ENCODE measurements around the gene DNHD1. TPM values are rescaled to one million over a fixed set of nuclear protein-coding genes. Genes with fewer than 3 reads are reported as not detected.
A peak's percentile ranks its signal among the peaks of the same experiment; 100 is the strongest.

The DNHD1 gene
- total and polyA plus RNA-seq, 8 donors: 1.8 to 45.1 (median 11.4) TPM

DNA sequence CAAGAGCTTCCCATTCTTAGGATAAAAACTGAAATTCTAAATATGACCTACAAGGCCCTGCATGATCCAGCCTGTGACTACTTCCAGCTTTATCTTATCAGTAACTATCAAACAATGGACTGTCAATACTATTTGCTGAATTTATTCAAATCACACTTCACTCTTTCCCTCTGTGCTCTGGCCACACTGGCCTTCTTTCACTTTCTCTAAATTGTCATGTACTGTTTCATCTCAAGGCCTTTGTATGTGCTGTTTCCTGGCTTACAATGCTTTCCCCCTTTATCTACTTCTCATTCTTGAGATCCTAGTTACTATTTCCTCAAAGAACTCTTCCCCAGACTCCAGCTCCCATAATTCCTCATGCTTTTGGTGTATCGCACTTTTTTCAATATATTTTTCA is 10.1 kb upstream of the DNHD1 start:
- WGBS, 5 donors: 88 to 95% (median 90%) methylated on average over 1 of the region's 1 CpG
- Histone ChIP-seq H3K27ac (no peak overlapping the region), H3K36me3 (peaks cover 0 to 88% (median 86%) of the 10 kb centered on the region in 4 donors), H3K4me1 (peaks cover 10 to 56% (median 19%) of the 10 kb centered on the region in 4 donors), H3K9me3 (no peaks in the 10 kb centered on the region), H3K27me3 (no peaks in the 10 kb centered on the region), H3K4me3 (no peak overlapping the region)
- no peak for TF ChIP-seq POLR2AphosphoS5 (IDR thresholded peaks at IDR 0.05)
- no peak for TF ChIP-seq POLR2A (IDR thresholded peaks at IDR 0.05)
- intact Hi-C loops (cut with DNase I; ENCODE audit: low total_unique reads): no loop called here
- no peak for DNase-seq

DNA sequence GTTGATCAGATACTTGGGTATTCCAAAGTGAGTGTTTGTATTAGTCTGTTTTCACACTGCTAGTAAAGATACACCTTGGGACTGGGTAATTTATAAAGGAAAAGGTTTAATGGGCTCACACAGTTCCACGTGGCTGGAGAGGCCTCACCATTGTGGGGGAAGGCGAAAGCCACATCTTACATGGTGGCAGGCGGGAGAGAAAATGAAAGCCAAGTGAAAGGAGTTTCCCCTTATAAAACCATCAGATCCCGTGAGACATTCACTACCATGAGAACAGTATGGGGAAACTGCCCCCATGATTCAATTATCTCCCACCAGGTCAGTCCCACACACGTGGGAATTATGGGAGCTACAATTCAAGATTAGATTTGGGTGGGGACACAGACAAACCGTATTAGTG is 8.7 kb upstream of the DNHD1 start:
- H3K4me1 ChIP-seq: peaks cover 0 to 42% (median 6%) of the 10 kb centered on the region in 4 donors
- TF ChIP-seq POLR2AphosphoS5 (IDR thresholded peaks at IDR 0.05) (no peak), CTCF (IDR thresholded peaks at IDR 0.05) (no peak)
- H3K27me3 ChIP-seq: no peaks in the 10 kb centered on the region
- no peak overlapping the region for H3K4me3 ChIP-seq
- intact Hi-C loops (cut with DNase I; ENCODE audit: low total_unique reads): no loop called here
- no peak overlapping the region for H3K27ac ChIP-seq
- peaks cover 4 to 93% (median 86%) of the 10 kb centered on the region in 4 donors for H3K36me3 ChIP-seq
- DNase-seq: no peak
- no peaks in the 10 kb centered on the region for H3K9me3 ChIP-seq
- WGBS, 5 donors: 84 to 95% (median 87%) methylated on average over 6 of the region's 6 CpGs

DNA sequence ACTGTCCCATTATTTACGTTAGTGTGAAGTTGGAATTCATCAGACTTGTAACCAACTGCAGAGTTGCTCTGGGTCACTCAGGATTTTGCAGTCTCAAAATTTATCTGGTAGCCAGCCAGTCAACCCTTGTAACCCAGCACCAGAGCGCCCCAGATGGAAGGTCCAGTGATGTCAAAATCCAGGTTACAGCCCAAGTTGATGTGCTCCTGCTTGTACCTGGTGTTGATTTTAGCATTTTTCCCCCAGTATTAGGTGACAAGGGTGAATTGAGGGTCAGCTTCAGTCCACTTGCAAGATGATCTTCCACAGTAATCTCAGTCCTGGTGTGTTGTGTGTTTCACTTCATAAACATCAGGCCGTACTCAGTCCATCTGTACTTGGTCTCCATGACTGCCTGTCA is 8.3 kb upstream of the DNHD1 start:
- H3K36me3 ChIP-seq: peaks cover 4 to 92% (median 86%) of the 10 kb centered on the region in 4 donors
- WGBS, 5 donors: 84 to 98% (median 93%) methylated on average over 3 of the region's 3 CpGs
- no peaks in the 10 kb centered on the region for H3K27me3 ChIP-seq
- no peak overlapping the region for H3K4me3 ChIP-seq
- peaks cover 0 to 39% (median 6%) of the 10 kb centered on the region in 4 donors for H3K4me1 ChIP-seq
- intact Hi-C loops (cut with DNase I; ENCODE audit: low total_unique reads): no loop called here
- no peak overlapping the region for H3K27ac ChIP-seq
- no peaks in the 10 kb centered on the region for H3K9me3 ChIP-seq
- DNase-seq: no peak
- TF ChIP-seq POLR2AphosphoS5 (IDR thresholded peaks at IDR 0.05): no peak
- no peak for TF ChIP-seq EP300 (IDR thresholded peaks at IDR 0.05)
- no peak for TF ChIP-seq POLR2A (IDR thresholded peaks at IDR 0.05)
- TF ChIP-seq CTCF (IDR thresholded peaks at IDR 0.05): no peak

- WGBS, 5 donors: 45 to 76% (median 50%) methylated on average over 4 of the region's 4 CpGs
- no peak for DNase-seq
- intact Hi-C loops (cut with DNase I; ENCODE audit: low total_unique reads): no loop called here
- peaks cover 0 to 34% (median 6%) of the 10 kb centered on the region in 4 donors for H3K4me1 ChIP-seq
- H3K27ac ChIP-seq: peak overlapping the region in 1 of 5 donors; percentile 34
- no peaks in the 10 kb centered on the region for H3K9me3 ChIP-seq
- peaks cover 4 to 90% (median 85%) of the 10 kb centered on the region in 4 donors for H3K36me3 ChIP-seq
- no peak overlapping the region for H3K4me3 ChIP-seq
- H3K27me3 ChIP-seq: no peaks in the 10 kb centered on the region
- TF ChIP-seq EP300 (IDR thresholded peaks at IDR 0.05) (no peak), POLR2AphosphoS5 (IDR thresholded peaks at IDR 0.05) (no peak), CTCF (IDR thresholded peaks at IDR 0.05) (no peak), POLR2A (IDR thresholded peaks at IDR 0.05) (no peak)
Measured at GRCh38 chr11:6489306-6489705, 7.8 kb upstream of the DNHD1 start.

GRCh38 chr11:6498121-6498520 is 1.0 kb downstream of the DNHD1 start:
- DNase-seq: no peak
- Histone ChIP-seq H3K9me3 (no peaks in the 10 kb centered on the region), H3K36me3 (peaks cover 0 to 42% (median 40%) of the 10 kb centered on the region in 4 donors), H3K27me3 (no peaks in the 10 kb centered on the region), H3K4me3 (no peak overlapping the region), H3K4me1 (peaks cover 0 to 24% (median 13%) of the 10 kb centered on the region in 4 donors), H3K27ac (peak overlapping the region in 2 of 5 donors; percentile 2 to 67)
- intact Hi-C loops (cut with DNase I; ENCODE audit: low total_unique reads): no loop called here
- 48 to 81% (median 78%) methylated on average over 7 of the region's 7 CpGs for WGBS, 5 donors
- TF ChIP-seq CTCF (IDR thresholded peaks at IDR 0.05) (no peak), POLR2AphosphoS5 (IDR thresholded peaks at IDR 0.05) (peak in 1 of 3 donors; percentile 23), POLR2A (IDR thresholded peaks at IDR 0.05) (no peak)

Measured in stomach (tissue), 9 donors.